GM18519 (cell line): ENCODE results near the gene ATP8A1.

Experiments
- ATAC-seq: cut with Tn5 transposase; IDR thresholded peaks from one replicate; pipeline ENCODE4 v1.9.1; 2021; ENCODE audit warnings: mild to moderate bottlenecking, moderate library complexity; ENCODE audit not compliant: unreplicated experiment, low FRiP score

The ATP8A1 gene

GRCh38 chr4:42436928-42437565 lies 219.9 kb downstream of the ATP8A1 start:
- no peak for ATAC-seq

GRCh38 chr4:42428036-42428435 lies 228.9 kb downstream of the ATP8A1 start:
- no peak for ATAC-seq

DNA sequence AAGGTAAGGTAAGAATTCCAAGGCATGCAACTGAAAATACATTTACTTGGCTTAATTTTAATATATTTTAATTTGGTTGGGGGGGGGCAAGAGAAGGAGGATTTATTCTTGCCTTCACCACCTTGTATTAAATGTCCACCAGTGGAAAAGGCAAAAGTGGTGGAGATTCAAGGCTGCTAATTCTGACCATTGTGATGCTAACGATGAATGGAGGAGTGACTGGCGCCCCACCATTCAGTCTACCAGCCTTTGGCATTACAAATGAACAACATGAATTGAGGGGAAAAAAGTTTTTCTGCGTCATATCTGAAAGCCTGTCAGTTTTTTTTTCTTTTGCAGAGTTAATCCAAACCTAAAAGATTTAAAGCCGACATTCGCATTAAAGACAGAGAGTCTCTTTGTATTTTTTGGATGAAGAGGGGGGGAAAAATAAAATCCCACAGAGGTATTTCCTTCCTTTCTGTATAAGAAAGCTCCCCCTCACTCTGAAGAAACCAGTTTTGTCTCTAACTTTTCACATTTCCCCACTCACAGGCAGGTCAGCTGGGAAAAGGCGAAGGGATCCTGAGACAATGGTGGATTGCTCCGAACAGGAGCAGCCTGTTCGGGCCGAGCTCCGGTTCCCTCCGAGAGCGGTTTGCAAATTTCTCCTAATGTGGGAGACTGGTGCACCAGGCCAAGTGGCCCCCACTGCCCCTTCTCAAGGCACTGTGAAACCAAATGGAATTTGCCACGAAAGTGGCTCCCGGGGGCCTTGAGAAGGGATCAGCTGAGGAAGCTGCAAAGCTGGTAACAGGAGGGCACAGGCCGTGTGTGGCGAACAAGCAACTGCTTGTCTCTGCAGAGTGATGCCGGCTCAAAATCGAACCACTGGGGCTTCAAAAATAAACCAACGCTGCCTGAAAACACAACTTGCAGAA lies 231.5 kb downstream of the ATP8A1 start:
- no peak for ATAC-seq

- ATAC-seq: no peak
Measured at GRCh38 chr4:42420140-42420539, 236.8 kb downstream of the ATP8A1 start.

GRCh38 chr4:42417550-42417949 lies 239.4 kb downstream of the ATP8A1 start:
- no peak for ATAC-seq

- ATAC-seq: no peak
Measured at GRCh38 chr4:42416017-42416416, 240.9 kb downstream of the ATP8A1 start.

GRCh38 chr4:42415281-42415680 lies 241.6 kb downstream of the ATP8A1 start:
- no peak for ATAC-seq

DNA sequence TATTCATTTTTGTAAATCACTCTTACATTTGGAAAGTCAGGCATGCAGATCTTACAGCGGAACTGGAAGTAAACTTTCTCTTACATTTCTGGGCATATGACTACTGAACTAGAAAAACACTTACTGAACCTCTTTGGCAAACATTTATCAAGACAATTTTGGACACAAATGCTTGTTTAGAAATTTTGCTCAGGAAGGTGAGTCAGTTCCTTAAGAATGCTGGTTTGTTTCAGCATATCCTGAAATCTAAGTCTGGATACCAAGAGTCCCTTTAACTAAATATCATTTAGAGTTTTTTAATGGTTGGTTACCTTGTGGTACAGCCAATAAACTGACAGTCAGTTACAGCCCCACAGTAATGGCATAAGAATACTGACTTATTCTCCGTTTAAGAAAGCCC lies 244.7 kb downstream of the ATP8A1 start:
- ATAC-seq: no peak

GRCh38 chr4:42411803-42412202 lies 245.1 kb downstream of the ATP8A1 start:
- no peak for ATAC-seq

DNA sequence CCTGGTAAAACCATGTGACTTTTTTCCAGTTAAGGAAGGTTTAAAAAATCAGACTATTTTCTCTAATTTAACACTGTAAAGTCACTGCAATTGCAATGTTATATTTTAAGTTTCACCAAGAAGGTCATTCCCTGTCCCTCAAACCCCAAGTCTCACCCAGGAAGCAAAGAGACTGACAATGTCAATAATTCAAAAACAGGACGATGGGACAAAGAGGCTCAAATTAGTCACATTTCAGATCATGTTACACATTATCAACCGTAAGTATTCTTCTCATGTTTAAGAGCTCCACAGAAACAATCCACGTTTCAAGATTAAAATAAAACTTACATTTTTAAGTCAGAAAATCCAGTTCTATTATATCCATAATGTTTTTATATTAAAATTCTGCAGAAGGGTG lies 246.5 kb downstream of the ATP8A1 start:
- ATAC-seq: no peak

GRCh38 chr4:42404001-42404400 lies 252.9 kb downstream of the ATP8A1 start:
- ATAC-seq: no peak

DNA sequence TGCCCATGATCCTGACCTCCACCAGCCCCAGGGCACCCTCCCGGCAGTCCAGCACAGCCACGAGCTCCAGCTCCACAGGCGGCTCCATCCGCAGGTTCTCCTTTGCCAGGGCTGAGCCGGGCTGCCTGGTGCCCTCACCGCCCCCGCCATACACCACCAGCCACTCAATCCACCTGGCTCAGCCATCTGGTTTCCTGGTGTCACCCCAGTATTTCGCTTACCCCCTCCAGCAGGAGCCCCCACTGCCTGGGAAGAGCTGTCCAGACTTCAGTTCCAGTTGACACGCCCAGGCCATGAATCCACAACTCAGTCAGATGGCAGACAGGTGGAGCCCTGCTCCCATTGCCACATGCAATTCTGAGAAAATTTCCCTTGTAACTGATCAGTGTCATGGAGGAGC lies 255.7 kb downstream of the ATP8A1 start:
- no peak for ATAC-seq

DNA sequence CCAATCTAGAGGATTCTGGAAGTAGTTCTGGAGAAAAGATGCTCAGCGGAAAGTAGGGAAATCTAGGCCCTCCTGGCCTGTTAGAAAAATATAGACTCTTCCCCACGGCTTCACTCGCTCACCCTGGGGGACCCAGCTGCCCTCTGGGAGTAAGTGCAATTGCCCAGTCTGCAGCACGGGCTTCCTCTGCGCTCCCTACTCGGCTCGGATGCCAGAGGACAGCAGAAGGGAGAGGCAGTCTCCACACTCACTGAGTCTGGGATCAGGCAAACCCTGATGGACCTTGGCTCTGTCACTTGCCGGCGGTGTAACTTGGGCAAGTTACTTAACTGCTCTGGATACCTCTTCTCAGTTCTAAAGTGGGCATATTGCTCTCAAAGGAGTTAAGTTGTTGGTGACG lies 257.5 kb downstream of the ATP8A1 start:
- ATAC-seq: no peak

GRCh38 chr4:42398871-42399331 lies 258.0 kb downstream of the ATP8A1 start:
- no peak for ATAC-seq

GRCh38 chr4:42398171-42398870 lies 258.6 kb downstream of the ATP8A1 start:
- ATAC-seq: peak; percentile 25

GRCh38 chr4:42397635-42398170 lies 259.2 kb downstream of the ATP8A1 start:
- peak; percentile 27 for ATAC-seq

DNA sequence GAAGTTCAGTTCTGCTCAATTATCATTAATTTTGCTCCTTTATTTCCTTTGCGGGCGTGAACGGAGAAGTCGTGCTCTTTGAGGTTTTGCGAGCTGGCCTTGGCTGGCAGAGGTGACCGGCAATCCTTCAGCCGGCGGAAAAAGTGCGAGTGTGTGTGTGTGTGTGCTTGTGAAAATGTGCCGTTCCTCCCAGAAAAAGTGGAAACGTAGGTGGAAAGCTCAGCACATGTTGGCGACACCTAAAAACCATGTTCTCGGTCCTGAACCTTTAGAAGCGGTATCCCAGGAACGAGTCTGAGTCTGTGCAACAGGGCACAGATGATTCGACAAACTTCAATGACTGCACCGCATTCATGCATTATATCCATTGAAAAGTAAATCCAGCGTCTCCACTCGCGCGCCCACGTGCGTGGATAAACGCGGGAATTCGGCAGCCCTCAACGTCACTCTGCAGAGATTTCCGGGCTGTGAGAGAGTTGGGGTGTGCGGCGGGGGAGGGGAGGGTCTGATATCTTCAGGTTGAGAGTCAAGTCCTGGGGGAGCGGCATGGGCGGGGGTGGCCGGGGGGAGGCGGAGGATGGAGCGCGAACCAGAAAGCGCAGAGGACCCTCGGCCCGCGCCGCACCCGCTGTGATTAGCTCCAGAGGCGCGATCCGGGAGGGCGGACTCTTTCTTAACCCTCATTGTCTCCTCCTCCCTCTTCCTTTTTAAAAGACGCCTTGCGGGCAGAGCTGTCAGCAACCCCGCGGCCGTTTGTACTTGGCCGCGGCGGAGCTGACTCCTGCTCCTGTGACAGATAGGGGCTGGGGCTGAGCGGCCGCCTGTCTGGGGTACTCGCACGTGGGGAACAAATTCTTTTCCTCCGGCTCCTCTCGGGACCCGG lies 259.9 kb downstream of the ATP8A1 start, which contains the start of gene SHISA3:
Gene SHISA3, plus strand, starts transcription at position 737 of the 883 bp plus-strand sequence. CDS start 569 bp downstream, outside the sequence.
- ATAC-seq: peak; percentile 31

DNA sequence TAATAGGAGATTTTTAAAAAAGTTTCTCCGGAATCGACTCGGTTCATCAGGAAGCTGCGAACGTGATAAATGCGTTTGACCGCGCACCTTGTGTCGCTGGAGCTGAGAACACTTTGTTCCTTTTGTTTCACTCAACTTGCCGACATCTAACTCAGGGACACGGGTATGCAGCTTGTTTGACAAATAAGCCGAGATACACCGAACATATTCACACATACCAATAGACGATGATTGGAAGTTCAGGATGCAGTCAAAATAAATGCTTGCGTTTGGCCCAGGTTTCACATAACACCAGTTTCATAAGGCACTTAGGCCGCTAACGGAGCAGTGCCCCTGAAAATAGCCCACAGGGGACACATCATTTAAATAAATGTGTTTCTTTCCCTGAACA lies 260.5 kb downstream of the ATP8A1 start:
- ATAC-seq: no peak

- ATAC-seq: no peak
Measured at GRCh38 chr4:42395595-42395994, 261.3 kb downstream of the ATP8A1 start.

GRCh38 chr4:42392436-42392835 lies 264.5 kb downstream of the ATP8A1 start:
- no peak for ATAC-seq
